HepG2 (cell line): ENCODE measurements around the gene TAF12.

Experiments
- GABPA ChIP-seq, 2 experiments: IDR thresholded peaks; 2 replicates each; pipeline ENCODE4 v1.6.1; 2011 to 2016; ENCODE audit warnings: low read depth in 2 of 2, low read length in 1 of 2, missing biosample characterization in 1 of 2, missing genetic modification characterization in 1 of 2
- POLR2A ChIP-seq, 2 experiments: IDR thresholded peaks; 2 replicates each; pipeline ENCODE4 v1.6.1; 2011; ENCODE audit warnings: low read depth in 2 of 2, low read length in 2 of 2, mild to moderate bottlenecking in 1 of 2, moderate library complexity in 1 of 2; ENCODE audit not compliant: insufficient read depth in 1 of 2
- ZNF576 ChIP-seq: sonication (generic); formaldehyde crosslinking; IDR thresholded peaks from 2 replicates; pipeline ENCODE4 v1.4.0; 2020; ENCODE audit warnings: mild to moderate bottlenecking, missing genetic modification reagents

GRCh38 chr1:28606771-28607170 is 36.1 kb downstream of the TAF12 start:
- TF ChIP-seq GABPA (IDR thresholded peaks at IDR 0.05; ENCODE audit: low read depth, low read length) (no peak), GABPA (CRISPR knock-in tag; IDR thresholded peaks at IDR 0.05; ENCODE audit: low read depth) (no peak), POLR2A (IDR thresholded peaks at IDR 0.05; ENCODE audit: insufficient read depth in 1 of 2, low read depth in 2 of 2, low read length in 2 of 2) (no peak), ZNF576 (CRISPR knock-in tag) (no peak)
